ENCODE measurements around the gene FDX2.
A peak's percentile ranks its signal among the peaks of the same experiment; 100 is the strongest.

- TF ChIP-seq CEBPB (IDR thresholded peaks at IDR 0.05; ENCODE audit: borderline replicate concordance, low read depth, low read length): no peak
- no peak for TF ChIP-seq ZSCAN29 (CRISPR knock-in tag; conservative IDR thresholded peaks at IDR 0.05)
- no peak for TF ChIP-seq FOXP1 (IDR thresholded peaks at IDR 0.05)
- TF ChIP-seq FOXP1 (CRISPR knock-in tag; IDR thresholded peaks at IDR 0.05): no peak
- TF ChIP-seq RAD21 (CRISPR knock-in tag; IDR thresholded peaks at IDR 0.05): no peak
- no peak for TF ChIP-seq CTCF (CRISPR knock-in tag; IDR thresholded peaks at IDR 0.05)
- TF ChIP-seq, protein P1, sequence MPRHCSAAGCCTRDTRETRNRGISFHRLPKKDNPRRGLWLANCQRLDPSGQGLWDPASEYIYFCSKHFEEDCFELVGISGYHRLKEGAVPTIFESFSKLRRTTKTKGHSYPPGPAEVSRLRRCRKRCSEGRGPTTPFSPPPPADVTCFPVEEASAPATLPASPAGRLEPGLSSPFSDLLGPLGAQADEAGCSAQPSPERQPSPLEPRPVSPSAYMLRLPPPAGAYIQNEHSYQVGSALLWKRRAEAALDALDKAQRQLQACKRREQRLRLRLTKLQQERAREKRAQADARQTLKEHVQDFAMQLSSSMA (CRISPR knock-in tag; IDR thresholded peaks at IDR 0.05): 0 out of 2 replicates have a peak, but pooled peaks have one; percentile 31
- TF ChIP-seq PREB (CRISPR knock-in tag; IDR thresholded peaks at IDR 0.05): no peak
- TF ChIP-seq ZNF367 (CRISPR knock-in tag; IDR thresholded peaks at IDR 0.05; ENCODE audit: borderline replicate concordance): no peak
- no peak for TF ChIP-seq ZNF17 (CRISPR knock-in tag; IDR thresholded peaks at IDR 0.05)
- TF ChIP-seq, protein P2, sequence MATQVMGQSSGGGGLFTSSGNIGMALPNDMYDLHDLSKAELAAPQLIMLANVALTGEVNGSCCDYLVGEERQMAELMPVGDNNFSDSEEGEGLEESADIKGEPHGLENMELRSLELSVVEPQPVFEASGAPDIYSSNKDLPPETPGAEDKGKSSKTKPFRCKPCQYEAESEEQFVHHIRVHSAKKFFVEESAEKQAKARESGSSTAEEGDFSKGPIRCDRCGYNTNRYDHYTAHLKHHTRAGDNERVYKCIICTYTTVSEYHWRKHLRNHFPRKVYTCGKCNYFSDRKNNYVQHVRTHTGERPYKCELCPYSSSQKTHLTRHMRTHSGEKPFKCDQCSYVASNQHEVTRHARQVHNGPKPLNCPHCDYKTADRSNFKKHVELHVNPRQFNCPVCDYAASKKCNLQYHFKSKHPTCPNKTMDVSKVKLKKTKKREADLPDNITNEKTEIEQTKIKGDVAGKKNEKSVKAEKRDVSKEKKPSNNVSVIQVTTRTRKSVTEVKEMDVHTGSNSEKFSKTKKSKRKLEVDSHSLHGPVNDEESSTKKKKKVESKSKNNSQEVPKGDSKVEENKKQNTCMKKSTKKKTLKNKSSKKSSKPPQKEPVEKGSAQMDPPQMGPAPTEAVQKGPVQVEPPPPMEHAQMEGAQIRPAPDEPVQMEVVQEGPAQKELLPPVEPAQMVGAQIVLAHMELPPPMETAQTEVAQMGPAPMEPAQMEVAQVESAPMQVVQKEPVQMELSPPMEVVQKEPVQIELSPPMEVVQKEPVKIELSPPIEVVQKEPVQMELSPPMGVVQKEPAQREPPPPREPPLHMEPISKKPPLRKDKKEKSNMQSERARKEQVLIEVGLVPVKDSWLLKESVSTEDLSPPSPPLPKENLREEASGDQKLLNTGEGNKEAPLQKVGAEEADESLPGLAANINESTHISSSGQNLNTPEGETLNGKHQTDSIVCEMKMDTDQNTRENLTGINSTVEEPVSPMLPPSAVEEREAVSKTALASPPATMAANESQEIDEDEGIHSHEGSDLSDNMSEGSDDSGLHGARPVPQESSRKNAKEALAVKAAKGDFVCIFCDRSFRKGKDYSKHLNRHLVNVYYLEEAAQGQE (IDR thresholded peaks at IDR 0.05; ENCODE audit: borderline replicate concordance in 1 of 2, low read depth in 1 of 2, low read length in 2 of 2): no peak
- no peak for TF ChIP-seq POLR2A (IDR thresholded peaks at IDR 0.05; ENCODE audit: insufficient read depth in 1 of 2, low read depth in 2 of 2, low read length in 2 of 2)
- no peak for TF ChIP-seq LBX2 (CRISPR knock-in tag; IDR thresholded peaks at IDR 0.05; ENCODE audit: borderline replicate concordance)
- TF ChIP-seq SETDB1 (CRISPR knock-in tag; IDR thresholded peaks at IDR 0.05; ENCODE audit: borderline replicate concordance): no peak
- no peak for TF ChIP-seq MYC (CRISPR knock-in tag; IDR thresholded peaks at IDR 0.05; ENCODE audit: borderline replicate concordance)
These were observed 18.2 kb upstream of the FDX2 start for GRCh38 chr19:10333758-10334587.
